ENCODE data around the gene ME1.
"Not testable (repeated sequence)": the region's sequence is repeated elsewhere in the genome, so short reads cannot be mapped to it uniquely, and the experiment has no call there.

Gene ME1

GRCh38 chr6:83258517-83258916 is 172.3 kb downstream of the ME1 start:
- no peak for DNase-seq (ENCODE audit: low spot score)
- TF ChIP-seq, protein P1, sequence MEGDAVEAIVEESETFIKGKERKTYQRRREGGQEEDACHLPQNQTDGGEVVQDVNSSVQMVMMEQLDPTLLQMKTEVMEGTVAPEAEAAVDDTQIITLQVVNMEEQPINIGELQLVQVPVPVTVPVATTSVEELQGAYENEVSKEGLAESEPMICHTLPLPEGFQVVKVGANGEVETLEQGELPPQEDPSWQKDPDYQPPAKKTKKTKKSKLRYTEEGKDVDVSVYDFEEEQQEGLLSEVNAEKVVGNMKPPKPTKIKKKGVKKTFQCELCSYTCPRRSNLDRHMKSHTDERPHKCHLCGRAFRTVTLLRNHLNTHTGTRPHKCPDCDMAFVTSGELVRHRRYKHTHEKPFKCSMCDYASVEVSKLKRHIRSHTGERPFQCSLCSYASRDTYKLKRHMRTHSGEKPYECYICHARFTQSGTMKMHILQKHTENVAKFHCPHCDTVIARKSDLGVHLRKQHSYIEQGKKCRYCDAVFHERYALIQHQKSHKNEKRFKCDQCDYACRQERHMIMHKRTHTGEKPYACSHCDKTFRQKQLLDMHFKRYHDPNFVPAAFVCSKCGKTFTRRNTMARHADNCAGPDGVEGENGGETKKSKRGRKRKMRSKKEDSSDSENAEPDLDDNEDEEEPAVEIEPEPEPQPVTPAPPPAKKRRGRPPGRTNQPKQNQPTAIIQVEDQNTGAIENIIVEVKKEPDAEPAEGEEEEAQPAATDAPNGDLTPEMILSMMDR (IDR thresholded peaks at IDR 0.05; ENCODE audit: borderline replicate concordance, control extremely low read depth, extremely low read depth, insufficient read depth, missing control alignments) = no peak
- in situ Hi-C loops (cut with MboI; ENCODE audit: low sequenced_read_pairs, unreplicated experiment) = no loop called here

DNA sequence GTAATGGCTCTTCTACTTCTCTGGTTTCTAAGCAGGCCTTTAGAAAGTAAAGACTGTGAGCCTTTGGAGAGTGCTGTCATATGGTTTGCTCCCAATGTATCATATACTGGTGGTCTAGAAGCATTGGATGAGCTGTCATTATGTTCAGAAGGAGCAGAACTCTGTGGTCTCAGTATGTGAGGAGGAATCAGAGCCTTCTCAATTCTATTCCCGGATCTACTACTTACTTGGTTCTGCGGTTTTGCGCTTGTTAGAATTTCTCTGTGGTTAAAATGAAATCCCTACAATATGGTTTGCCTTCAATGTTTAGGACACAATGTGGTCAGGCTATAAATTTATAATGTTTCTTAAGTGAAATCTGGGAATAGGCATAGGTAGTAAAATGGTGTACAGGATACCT is 173.1 kb downstream of the ME1 start:
- in situ Hi-C loops (cut with MboI; ENCODE audit: low sequenced_read_pairs, unreplicated experiment) = no loop called here
- no peak for DNase-seq (ENCODE audit: low spot score)
- TF ChIP-seq, protein P1 (IDR thresholded peaks at IDR 0.05; ENCODE audit: borderline replicate concordance, control extremely low read depth, extremely low read depth, insufficient read depth, missing control alignments) = no peak

- in situ Hi-C loops (cut with MboI; ENCODE audit: low sequenced_read_pairs, unreplicated experiment); DNase-seq (ENCODE audit: low spot score): not testable (repeated sequence)
These were observed 174.1 kb downstream of the ME1 start for GRCh38 chr6:83256719-83257118.

GRCh38 chr6:83252719-83253118 is 178.1 kb downstream of the ME1 start:
- in situ Hi-C loops (cut with MboI; ENCODE audit: low sequenced_read_pairs, unreplicated experiment) = no loop called here
- TF ChIP-seq, protein P1 (IDR thresholded peaks at IDR 0.05; ENCODE audit: borderline replicate concordance, control extremely low read depth, extremely low read depth, insufficient read depth, missing control alignments) = no peak
- no peak for DNase-seq (ENCODE audit: low spot score)

GRCh38 chr6:83250235-83250634 is 180.6 kb downstream of the ME1 start:
- TF ChIP-seq, protein P1 (IDR thresholded peaks at IDR 0.05; ENCODE audit: borderline replicate concordance, control extremely low read depth, extremely low read depth, insufficient read depth, missing control alignments) = no peak
- DNase-seq (ENCODE audit: low spot score) = no peak

DNA sequence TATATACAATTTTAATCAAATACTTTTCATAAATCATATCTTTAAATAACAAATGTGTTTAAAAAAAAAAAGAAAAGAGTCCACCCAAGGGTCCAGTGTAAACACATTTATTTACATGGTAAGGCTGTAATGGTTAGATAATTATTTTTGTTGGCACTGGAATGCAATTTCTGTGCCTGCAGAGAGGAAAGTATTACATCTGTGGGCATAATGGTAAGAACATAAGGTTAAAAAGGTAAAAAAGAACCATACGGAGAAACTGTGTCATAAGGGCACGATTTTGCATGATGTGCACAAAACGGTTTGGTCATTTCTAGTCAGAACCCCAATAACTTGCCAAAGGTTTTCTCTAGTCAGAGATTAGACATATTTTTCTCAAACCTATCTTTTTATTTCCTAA is 183.4 kb downstream of the ME1 start:
- TF ChIP-seq, protein P1 (IDR thresholded peaks at IDR 0.05; ENCODE audit: borderline replicate concordance, control extremely low read depth, extremely low read depth, insufficient read depth, missing control alignments) = no peak
- in situ Hi-C loops (cut with MboI; ENCODE audit: low sequenced_read_pairs, unreplicated experiment) = no loop called here

More at GRCh38 chr6:83250235-83250634, 180.6 kb downstream of the ME1 start:
- in situ Hi-C loops (cut with MboI; ENCODE audit: low sequenced_read_pairs, unreplicated experiment) = no loop called here

GRCh38 chr6:83231146-83231545 is 199.7 kb downstream of the ME1 start:
- TF ChIP-seq, protein P1 (IDR thresholded peaks at IDR 0.05; ENCODE audit: borderline replicate concordance, control extremely low read depth, extremely low read depth, insufficient read depth, missing control alignments) = no peak
- DNase-seq (ENCODE audit: low spot score) = no peak
- in situ Hi-C loops (cut with MboI; ENCODE audit: low sequenced_read_pairs, unreplicated experiment) = no loop called here

More for the DNA sequence above, 183.4 kb downstream of the ME1 start:
- no peak for DNase-seq (ENCODE audit: low spot score)
